Activated CD4-positive, alpha-beta T cell treated with anti-CD3 and anti-CD28 coated beads for 36 hours (primary cell): Measurements from ENCODE around the gene PCDHGC3. TPM values are rescaled to one million over a fixed set of nuclear protein-coding genes. Genes with fewer than 3 reads are reported as not detected.

Source experiments
- ATAC-seq: fragments of 200-7000 bp; cut with Tn5 transposase; one replicate; pipeline ENCODE4 v1.10.0; 2021; ENCODE audit warnings: mild to moderate bottlenecking, moderate library complexity
- CTCF ChIA-PET: fragments of 350-600 bp; sonication (Branson Sonifier 250); formaldehyde crosslinking; loops from one replicate; lab custom pipeline; 2021; ENCODE audit warnings: antibody characterized with exemption; lab: Charles Lee
- POLR2A ChIA-PET: fragments of 350-600 bp; sonication (Branson Sonifier 250); formaldehyde crosslinking; loops from one replicate; lab custom pipeline; 2021; ENCODE audit warnings: antibody characterized with exemption, inconsistent platforms; lab: Charles Lee
- DNase-seq: peaks from one replicate; pipeline ENCODE4 v3.0.0-alpha.2; 2020
- H3K27ac Mint-ChIP-seq: one replicate; pipeline ENCODE4 v1.8.0; 2021; ENCODE audit warnings: mixed read lengths
- H3K27me3 Mint-ChIP-seq: one replicate; pipeline ENCODE4 v1.8.0; 2021; ENCODE audit warnings: mixed read lengths
- H3K36me3 Mint-ChIP-seq: one replicate; pipeline ENCODE4 v1.8.0; 2021; ENCODE audit warnings: low read depth, mixed read lengths
- H3K4me1 Mint-ChIP-seq: one replicate; pipeline ENCODE4 v1.8.0; 2021; ENCODE audit warnings: mixed read lengths
- H3K4me3 Mint-ChIP-seq: one replicate; pipeline ENCODE4 v1.8.0; 2021; ENCODE audit warnings: mild to moderate bottlenecking, moderate library complexity, mixed read lengths
- H3K9me3 Mint-ChIP-seq: one replicate; pipeline ENCODE4 v1.8.0; 2021; ENCODE audit warnings: low read depth, mixed read lengths
- intact Hi-C, 2 experiments: fragments of 100-400 bp; cut with DNase I in 1 of 2; cut with micrococcal nuclease in 1 of 2; formaldehyde crosslinking; loops; one replicate each; pipeline versions ENCODE4 v1.14.2 to v1.15.1; 2022 to 2024; cut with DNase I, micrococcal nuclease
- total RNA-seq, 2 experiments: library from RNA; stranded (reverse); gene quantifications; one replicate each; pipeline ENCODE4 v1.2.3, GENCODE V29; 2021

Gene PCDHGC3
- total RNA-seq, 2 experiments from 2014 or later: 0.16 to 0.34 TPM

- peaks cover 31% of the 10 kb centered on the region for H3K4me1 Mint-ChIP-seq
- peaks cover 45% of the 10 kb centered on the region for H3K36me3 Mint-ChIP-seq
- ChIA-PET POLR2A (interaction anchor here (0.6 kb wide), 1 partner anchor 127 kb away, joined by 3 read pairs; the partner anchor contains the start of gene PCDHGB4), CTCF (interaction anchor here (0.5 to 7.9 kb wide), 20 partner anchors 10 to 1167 kb away, joined by 3 to 101 read pairs (median 4); partner anchors contain the start of genes PCDHB14, PCDHGA10, PCDHGA11 and PCDHGA12)
- peak; percentile 13 for ATAC-seq
- no peak overlapping the region for H3K4me3 Mint-ChIP-seq
- H3K27me3 Mint-ChIP-seq: no peaks in the 10 kb centered on the region
- peak; percentile 30 for DNase-seq
- no peaks in the 10 kb centered on the region for H3K9me3 Mint-ChIP-seq
- H3K27ac Mint-ChIP-seq: peak overlapping the region; percentile 48
- intact Hi-C loops: loop anchor here in 1 of 2 experiments (5.0 kb wide), 1 partner anchor 37 kb away; the partner anchor contains the start of gene PCDHGC3
Observed at GRCh38 chr5:141514330-141515133, 38.8 kb downstream of the PCDHGC3 start.

- intact Hi-C loops: no loop called here
- CTCF ChIA-PET: interaction anchor here (0.5 to 7.9 kb wide), 13 partner anchors 9 to 1168 kb away, joined by 3 to 101 read pairs (median 4); partner anchors contain the start of genes PCDHGA10, PCDHGA11, PCDHGA12 and PCDHGB6
- POLR2A ChIA-PET: interaction anchor here (0.6 kb wide), 1 partner anchor 127 kb away, joined by 3 read pairs; the partner anchor contains the start of gene PCDHGB4
- Mint-ChIP-seq H3K4me3 (no peak overlapping the region), H3K36me3 (peaks cover 52% of the 10 kb centered on the region), H3K9me3 (no peaks in the 10 kb centered on the region), H3K27ac (no peak overlapping the region), H3K27me3 (no peaks in the 10 kb centered on the region), H3K4me1 (peaks cover 28% of the 10 kb centered on the region)
- ATAC-seq (no peak), DNase-seq (no peak)
Observed at GRCh38 chr5:141515141-141515540, 39.4 kb downstream of the PCDHGC3 start.

- intact Hi-C loops: no loop called here
- ChIA-PET CTCF (interaction anchor here (0.6 to 7.9 kb wide), 9 partner anchors 8 to 881 kb away, joined by 3 to 101 read pairs (median 4); partner anchors contain the start of genes PCDHGA10, PCDHGA12 and PCDHGB6), POLR2A (interaction anchor here (0.6 kb wide), 1 partner anchor 119 kb away, joined by 7 read pairs; no protein-coding TSS in a partner anchor)
- Mint-ChIP-seq H3K9me3 (no peaks in the 10 kb centered on the region), H3K27me3 (no peaks in the 10 kb centered on the region), H3K27ac (no peak overlapping the region), H3K4me3 (no peak overlapping the region), H3K4me1 (peaks cover 34% of the 10 kb centered on the region), H3K36me3 (peaks cover 58% of the 10 kb centered on the region)
- no peak for DNase-seq
- ATAC-seq: no peak
Observed at GRCh38 chr5:141515946-141516671, 40.3 kb downstream of the PCDHGC3 start.

GRCh38 chr5:141516672-141517025 is 40.9 kb downstream of the PCDHGC3 start:
- intact Hi-C loops: no loop called here
- CTCF ChIA-PET: interaction anchor here (0.7 to 7.9 kb wide), 3 partner anchors 8 to 51 kb away, joined by 3 to 101 read pairs (median 6); no protein-coding TSS in a partner anchor

GRCh38 chr5:141517312-141517711 is 41.5 kb downstream of the PCDHGC3 start:
- H3K27me3 Mint-ChIP-seq: no peaks in the 10 kb centered on the region
- intact Hi-C loops: no loop called here
- H3K27ac Mint-ChIP-seq: no peak overlapping the region
- no peak overlapping the region for H3K4me3 Mint-ChIP-seq
- H3K36me3 Mint-ChIP-seq: peaks cover 70% of the 10 kb centered on the region
- no peak for DNase-seq
- ChIA-PET POLR2A (interaction anchor here (0.6 kb wide), 1 partner anchor 12 kb away, joined by 3 read pairs; no protein-coding TSS in a partner anchor), CTCF (interaction anchor here (0.6 to 2.1 kb wide), 3 partner anchors 10 to 305 kb away, joined by 3 to 6 read pairs (median 3); partner anchors contain the start of gene PCDHGB5)
- ATAC-seq: no peak
- H3K4me1 Mint-ChIP-seq: peaks cover 46% of the 10 kb centered on the region
- H3K9me3 Mint-ChIP-seq: no peaks in the 10 kb centered on the region

More at GRCh38 chr5:141516672-141517025, 40.9 kb downstream of the PCDHGC3 start:
- Mint-ChIP-seq H3K4me1 (peaks cover 39% of the 10 kb centered on the region), H3K4me3 (no peak overlapping the region), H3K27ac (no peak overlapping the region), H3K36me3 (peaks cover 64% of the 10 kb centered on the region), H3K9me3 (no peaks in the 10 kb centered on the region), H3K27me3 (no peaks in the 10 kb centered on the region)
- no peak for DNase-seq
- ATAC-seq: no peak
- POLR2A ChIA-PET: interaction anchor here (0.6 kb wide), 1 partner anchor 120 kb away, joined by 7 read pairs; no protein-coding TSS in a partner anchor

- intact Hi-C loops: no loop called here
- ATAC-seq: no peak
- H3K27ac Mint-ChIP-seq: no peak overlapping the region
- POLR2A ChIA-PET: interaction anchor here (0.6 kb wide), 1 partner anchor 12 kb away, joined by 3 read pairs; no protein-coding TSS in a partner anchor
- no peaks in the 10 kb centered on the region for H3K9me3 Mint-ChIP-seq
- no peaks in the 10 kb centered on the region for H3K27me3 Mint-ChIP-seq
- H3K36me3 Mint-ChIP-seq: peaks cover 68% of the 10 kb centered on the region
- CTCF ChIA-PET: interaction anchor here (0.6 to 2.1 kb wide), 3 partner anchors 10 to 306 kb away, joined by 3 to 6 read pairs (median 3); partner anchors contain the start of gene PCDHGB5
- H3K4me1 Mint-ChIP-seq: peaks cover 47% of the 10 kb centered on the region
- H3K4me3 Mint-ChIP-seq: no peak overlapping the region
- no peak for DNase-seq
Observed at GRCh38 chr5:141517880-141518617, 42.3 kb downstream of the PCDHGC3 start.

- Mint-ChIP-seq H3K4me1 (peaks cover 45% of the 10 kb centered on the region), H3K27me3 (no peaks in the 10 kb centered on the region), H3K36me3 (peaks cover 65% of the 10 kb centered on the region), H3K27ac (no peak overlapping the region), H3K9me3 (no peaks in the 10 kb centered on the region), H3K4me3 (no peak overlapping the region)
- ATAC-seq (no peak), DNase-seq (no peak)
- ChIA-PET POLR2A (no interaction called here), CTCF (interaction anchor here (2.1 kb wide), 1 partner anchor 11 kb away, joined by 6 read pairs; no protein-coding TSS in a partner anchor)
- intact Hi-C loops: no loop called here
Observed at GRCh38 chr5:141518618-141519015, 42.9 kb downstream of the PCDHGC3 start.

- POLR2A ChIA-PET: no interaction called here
- Mint-ChIP-seq H3K4me3 (no peak overlapping the region), H3K27me3 (no peaks in the 10 kb centered on the region), H3K4me1 (peaks cover 33% of the 10 kb centered on the region), H3K9me3 (no peaks in the 10 kb centered on the region), H3K27ac (no peak overlapping the region), H3K36me3 (peaks cover 70% of the 10 kb centered on the region)
- no peak for DNase-seq
- CTCF ChIA-PET: interaction anchor here (0.5 to 10.2 kb wide), 8 partner anchors 7 to 357 kb away, joined by 3 to 101 read pairs (median 6); partner anchors contain the start of genes PCDHGA10 and PCDHGA12
- no peak for ATAC-seq
- intact Hi-C loops: loop anchor here in 1 of 2 experiments (5.0 kb wide), 1 partner anchor 37 kb away; no protein-coding TSS in a partner anchor
Observed at GRCh38 chr5:141519605-141520565, 44.1 kb downstream of the PCDHGC3 start.

- no peaks in the 10 kb centered on the region for H3K27me3 Mint-ChIP-seq
- intact Hi-C loops: loop anchor here in 1 of 2 experiments (5.0 kb wide), 1 partner anchor 36 kb away; no protein-coding TSS in a partner anchor
- no peaks in the 10 kb centered on the region for H3K9me3 Mint-ChIP-seq
- DNase-seq (no peak), ATAC-seq (peak; percentile 81)
- H3K4me3 Mint-ChIP-seq: no peak overlapping the region
- CTCF ChIA-PET: interaction anchor here (0.6 to 10.2 kb wide), 13 partner anchors 9 to 323 kb away, joined by 3 to 101 read pairs (median 5); partner anchors contain the start of genes PCDHGA10, PCDHGA11, PCDHGA12 and PCDHGC5
- POLR2A ChIA-PET: no interaction called here
- no peak overlapping the region for H3K27ac Mint-ChIP-seq
- peaks cover 70% of the 10 kb centered on the region for H3K36me3 Mint-ChIP-seq
- peaks cover 28% of the 10 kb centered on the region for H3K4me1 Mint-ChIP-seq
Observed at GRCh38 chr5:141521244-141521781, 45.5 kb downstream of the PCDHGC3 start.
